Ecto neural progenitor cell (in vitro differentiated cells): Measurements from ENCODE around the gene ZC3HAV1.

ENCODE experiments used
- DNase-seq: peaks from one replicate; pipeline ENCODE4 v3.0.0-alpha.2; 2018; ENCODE audit warnings: low spot score

Gene ZC3HAV1

DNA sequence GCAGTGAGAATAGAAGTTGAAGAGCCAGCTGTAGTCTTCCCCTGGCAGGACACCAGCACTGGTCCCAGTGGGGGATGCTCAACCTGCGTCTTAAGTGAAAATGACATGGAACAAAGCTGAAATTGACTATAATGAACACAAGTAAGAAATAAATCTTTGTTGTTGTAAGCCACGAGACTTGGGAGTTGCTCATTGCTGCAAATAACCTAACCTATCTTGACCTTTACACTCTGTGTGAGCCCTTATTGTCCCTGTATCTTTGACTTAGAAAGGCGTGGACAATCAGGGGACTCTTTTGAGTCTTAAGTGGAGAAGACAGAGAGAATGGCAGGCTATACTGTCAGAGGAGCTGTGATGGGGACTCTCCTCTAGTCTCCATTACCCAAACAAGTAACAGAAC is 90.6 kb downstream of the ZC3HAV1 start:
- DNase-seq: no peak

DNA sequence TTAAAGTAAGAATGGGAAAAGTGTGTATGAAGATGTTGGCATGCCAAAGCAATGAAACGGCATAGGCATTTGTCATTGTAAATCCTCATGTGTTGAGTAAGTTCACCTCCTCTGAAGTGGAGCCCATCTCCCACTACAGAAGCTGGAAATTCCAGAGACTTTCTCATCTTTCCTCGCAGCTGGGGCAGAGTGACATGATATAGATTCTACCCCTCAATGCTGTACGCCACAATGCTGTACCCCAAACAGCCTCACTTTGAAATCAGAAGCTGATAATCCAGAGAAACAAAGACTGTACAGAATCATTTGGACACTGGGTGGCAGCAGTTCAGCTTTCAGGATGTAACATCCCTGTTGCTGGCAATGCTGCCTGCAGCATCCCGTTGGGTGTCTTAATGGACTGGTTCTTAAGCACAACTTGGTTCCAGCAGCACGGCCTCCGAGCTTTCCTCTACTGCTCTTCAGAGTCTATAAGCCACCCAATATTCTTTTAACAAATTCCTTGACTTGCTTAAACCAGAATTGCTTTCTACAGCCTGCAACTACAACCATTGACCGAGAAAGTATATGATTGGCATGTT is 92.5 kb downstream of the ZC3HAV1 start:
- peak; percentile 62 for DNase-seq

DNA sequence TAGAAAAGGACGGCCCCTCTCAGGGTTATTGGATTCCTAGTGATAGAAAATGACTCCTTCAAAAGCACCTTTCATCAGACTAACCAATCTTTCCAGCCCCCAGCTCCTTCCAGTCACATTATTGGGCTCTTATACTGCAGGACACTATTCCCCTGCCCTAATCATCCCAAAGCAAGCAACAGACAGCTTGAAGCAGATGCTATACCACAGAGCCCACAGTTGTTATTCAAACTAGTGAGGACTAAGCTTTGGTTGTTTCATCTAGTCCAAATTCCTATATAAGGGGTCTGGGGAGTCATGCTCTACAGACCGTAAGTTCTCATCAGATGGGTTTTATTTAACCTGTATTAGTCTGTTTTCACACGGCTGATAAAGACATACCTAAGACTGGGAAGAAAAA is 98.1 kb downstream of the ZC3HAV1 start:
- DNase-seq: no peak

DNA sequence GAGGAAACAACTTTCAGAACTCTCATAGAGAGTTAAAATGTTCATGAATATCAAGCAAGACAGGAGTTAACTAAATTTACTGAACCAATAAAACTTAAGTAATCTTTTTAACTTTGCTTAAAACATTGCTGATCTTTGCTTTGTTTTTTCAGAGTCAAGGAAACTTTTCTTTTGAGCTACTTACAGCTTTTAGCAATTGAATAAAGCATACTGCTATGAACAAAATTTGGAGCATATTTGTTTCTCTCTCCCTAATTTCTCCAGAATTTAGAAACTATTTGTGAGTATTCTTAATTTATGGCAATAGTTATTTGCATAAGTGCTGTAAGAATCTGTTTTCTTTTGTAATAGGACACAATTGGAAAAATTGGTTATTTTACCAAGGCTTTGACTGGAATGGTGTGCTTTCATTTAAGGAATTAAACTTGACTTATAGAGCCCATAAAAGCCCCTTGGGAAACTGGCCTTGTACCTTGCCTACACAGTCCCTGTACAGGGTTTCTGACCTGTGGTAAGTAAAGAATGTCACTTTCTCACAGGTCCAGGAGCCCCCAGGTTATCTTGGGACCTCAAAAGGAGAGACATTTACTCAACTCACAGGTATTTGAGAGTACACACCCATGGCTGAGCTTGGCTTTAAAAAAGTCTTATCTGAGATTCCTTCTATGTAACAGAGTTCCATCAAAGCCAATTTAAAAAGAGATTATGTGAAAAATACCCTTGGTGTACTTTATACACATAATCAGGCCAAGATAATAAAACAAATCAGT is 105.0 kb downstream of the ZC3HAV1 start:
- no peak for DNase-seq

DNA sequence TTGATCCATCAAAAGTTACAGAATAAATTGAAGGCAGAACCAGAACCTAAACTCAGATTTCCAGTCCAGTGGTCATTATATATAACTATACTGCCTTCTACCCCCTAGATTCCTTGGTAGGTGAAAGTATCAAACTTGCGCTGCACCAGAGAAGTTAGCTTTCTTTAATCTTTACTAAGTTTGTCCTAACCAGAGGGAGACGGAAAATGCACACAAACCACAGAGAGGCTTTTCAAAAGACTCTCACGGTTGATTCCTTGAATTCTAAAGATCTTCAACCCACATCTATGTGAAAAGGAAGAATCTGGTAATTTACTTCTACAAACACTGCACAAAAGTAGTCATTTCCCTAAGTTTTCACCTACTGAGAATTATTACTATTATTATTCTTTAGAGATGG is 110.1 kb downstream of the ZC3HAV1 start:
- no peak for DNase-seq
